Smooth muscle cell (in vitro differentiated cells): Measurements from ENCODE around the gene LRTM1. TPM values are rescaled to one million over a fixed set of nuclear protein-coding genes. Genes with fewer than 3 reads are reported as not detected.

ENCODE experiments used
- DNase-seq: peaks from one replicate; lab custom pipeline; 2025; ENCODE audit not compliant: unreplicated experiment; lab: John Stamatoyannopoulos, UW
- H2AFZ ChIP-seq: fragments of 200-600 bp; sonication (generic); 2 replicates; pipeline ENCODE4 v1.6.0; 2016; ENCODE audit warnings: antibody characterized with exemption, low read depth, mild to moderate bottlenecking
- H3F3A ChIP-seq: fragments of 200-600 bp; sonication (generic); 2 replicates; pipeline ENCODE4 v1.6.0; 2017; ENCODE audit warnings: antibody characterized with exemption, low read depth
- H3K27ac ChIP-seq: fragments of 200-600 bp; sonication (generic); 2 replicates; pipeline ENCODE4 v1.5.1; 2016; ENCODE audit warnings: low read depth, mild to moderate bottlenecking
- H3K27me3 ChIP-seq: fragments of 200-600 bp; sonication (generic); 2 replicates; pipeline ENCODE4 v1.6.1; 2016; ENCODE audit warnings: low read depth, mild to moderate bottlenecking
- H3K36me3 ChIP-seq: fragments of 200-600 bp; sonication (generic); 2 replicates; pipeline ENCODE4 v1.5.1; 2016; ENCODE audit warnings: low read depth
- H3K4me1 ChIP-seq: fragments of 200-600 bp; sonication (generic); 2 replicates; pipeline ENCODE4 v1.5.1; 2016; ENCODE audit warnings: low read depth
- H3K4me2 ChIP-seq: fragments of 200-600 bp; sonication (generic); 2 replicates; pipeline ENCODE4 v1.6.0; 2016; ENCODE audit warnings: mild to moderate bottlenecking
- H3K4me3 ChIP-seq: fragments of 200-600 bp; sonication (generic); 2 replicates; pipeline ENCODE4 v1.5.1; 2016; ENCODE audit warnings: mild to moderate bottlenecking
- H3K79me2 ChIP-seq: fragments of 200-600 bp; sonication (generic); 2 replicates; pipeline ENCODE4 v1.6.0; 2016; ENCODE audit warnings: low read depth, mild to moderate bottlenecking
- H3K9ac ChIP-seq: fragments of 200-600 bp; sonication (generic); 2 replicates; pipeline ENCODE4 v1.6.0; 2016; ENCODE audit warnings: low read depth
- H3K9me3 ChIP-seq: fragments of 200-600 bp; sonication (generic); replicated peaks from 2 replicates; pipeline ENCODE4 v1.5.1; 2016; ENCODE audit warnings: low read depth
- H4K20me1 ChIP-seq: fragments of 200-600 bp; sonication (generic); 2 replicates; pipeline ENCODE4 v1.6.0; 2016; ENCODE audit warnings: low read depth
- CTCF ChIP-seq: fragments of 200-600 bp; sonication (generic); IDR thresholded peaks from 2 replicates; pipeline ENCODE4 v1.5.1; 2017; ENCODE audit warnings: borderline replicate concordance, mild to moderate bottlenecking, antibody characterized with exemption; ENCODE audit not compliant: insufficient read depth, poor library complexity, severe bottlenecking
- WGBS: methylation state at CpG from one replicate; pipeline ENCODE4 v1.1.7; 2016; ENCODE audit warnings: low lambda C conversion rate; 5-methylcytosine and 5-hydroxymethylcytosine counted together
- polyA plus RNA-seq: library from polyadenylated mRNA; unstranded; fragments of >200 nt; fragmentation: Nextera tagmentation; extraction: Ambion mirVana; gene quantifications from 2 replicates; pipeline ENCODE4 v1.2.1, GENCODE V29; 2016
- total RNA-seq: library from RNA; depleted of rRNA; stranded (reverse); fragments of >200 nt; gene quantifications from 2 replicates; pipeline ENCODE4 v1.2.3, GENCODE V29; 2014

LRTM1 gene
- total and polyA plus RNA-seq, 2 experiments from 2014 or later: not detected

- H3K4me1 ChIP-seq: no peaks in the 10 kb centered on the region
- WGBS: 26% methylated on average over 7 of the region's 7 CpGs
- no peak overlapping the region for H3K9ac ChIP-seq
- no peak for TF ChIP-seq CTCF
- no peaks in the 10 kb centered on the region for H3K27me3 ChIP-seq
- no peak overlapping the region for H3K27ac ChIP-seq
- DNase-seq: no peak
- no peak overlapping the region for H2AFZ ChIP-seq
- peaks cover 8% of the 10 kb centered on the region for H3F3A ChIP-seq
- no peaks in the 10 kb centered on the region for H3K79me2 ChIP-seq
- H3K4me2 ChIP-seq: peak overlapping the region; percentile 29
- H3K9me3 ChIP-seq: no peaks in the 10 kb centered on the region
- H3K36me3 ChIP-seq: no peaks in the 10 kb centered on the region
- no peak overlapping the region for H3K4me3 ChIP-seq
- H4K20me1 ChIP-seq: no peaks in the 10 kb centered on the region
Measured at GRCh38 chr3:54878145-54878544, 49.7 kb downstream of the LRTM1 start.

- Histone ChIP-seq H3F3A (peaks cover 8% of the 10 kb centered on the region), H3K4me1 (no peaks in the 10 kb centered on the region), H4K20me1 (no peaks in the 10 kb centered on the region), H3K27me3 (no peaks in the 10 kb centered on the region), H3K79me2 (no peaks in the 10 kb centered on the region), H3K27ac (no peak overlapping the region), H3K9me3 (no peaks in the 10 kb centered on the region), H3K9ac (no peak overlapping the region), H3K4me3 (no peak overlapping the region), H2AFZ (no peak overlapping the region), H3K4me2 (peak overlapping the region; percentile 29), H3K36me3 (no peaks in the 10 kb centered on the region)
- TF ChIP-seq CTCF: no peak
- WGBS: 28% methylated on average over 4 of the region's 4 CpGs
- DNase-seq: no peak
Measured at GRCh38 chr3:54877730-54878129, 50.1 kb downstream of the LRTM1 start.

- no peaks in the 10 kb centered on the region for H3K79me2 ChIP-seq
- no peaks in the 10 kb centered on the region for H3K4me1 ChIP-seq
- no peak overlapping the region for H2AFZ ChIP-seq
- H3K4me3 ChIP-seq: no peak overlapping the region
- H4K20me1 ChIP-seq: no peaks in the 10 kb centered on the region
- H3K4me2 ChIP-seq: no peak overlapping the region
- no peaks in the 10 kb centered on the region for H3K27me3 ChIP-seq
- DNase-seq: no peak
- H3K9ac ChIP-seq: no peak overlapping the region
- peak overlapping the region; percentile 3 for H3K27ac ChIP-seq
- 64% methylated on average over 5 of the region's 5 CpGs for WGBS
- peaks cover 8% of the 10 kb centered on the region for H3F3A ChIP-seq
- no peaks in the 10 kb centered on the region for H3K9me3 ChIP-seq
- TF ChIP-seq CTCF: no peak
- H3K36me3 ChIP-seq: no peaks in the 10 kb centered on the region
Measured at GRCh38 chr3:54876694-54877093, 51.2 kb downstream of the LRTM1 start.

GRCh38 chr3:54875596-54876268 is 52.1 kb downstream of the LRTM1 start:
- Histone ChIP-seq H3K4me2 (peak overlapping the region; percentile 56), H3K9me3 (no peaks in the 10 kb centered on the region), H3K27ac (no peak overlapping the region), H3K9ac (no peak overlapping the region), H3F3A (peaks cover 8% of the 10 kb centered on the region), H3K4me3 (no peak overlapping the region), H3K27me3 (no peaks in the 10 kb centered on the region), H3K79me2 (no peaks in the 10 kb centered on the region), H2AFZ (no peak overlapping the region), H3K36me3 (no peaks in the 10 kb centered on the region), H3K4me1 (no peaks in the 10 kb centered on the region), H4K20me1 (no peaks in the 10 kb centered on the region)
- no peak for TF ChIP-seq CTCF
- WGBS: 88% methylated on average over 8 of the region's 8 CpGs
- DNase-seq: no peak
